HG03108 (cell line): Measurements from ENCODE around the gene L1CAM.
A peak's percentile ranks its signal among the peaks of the same experiment; 100 is the strongest.

Experiments
- ATAC-seq: cut with Tn5 transposase; IDR thresholded peaks from one replicate; pipeline ENCODE4 v1.9.1; 2021; ENCODE audit warnings: moderate library complexity; ENCODE audit not compliant: unreplicated experiment

L1CAM gene, protein sequence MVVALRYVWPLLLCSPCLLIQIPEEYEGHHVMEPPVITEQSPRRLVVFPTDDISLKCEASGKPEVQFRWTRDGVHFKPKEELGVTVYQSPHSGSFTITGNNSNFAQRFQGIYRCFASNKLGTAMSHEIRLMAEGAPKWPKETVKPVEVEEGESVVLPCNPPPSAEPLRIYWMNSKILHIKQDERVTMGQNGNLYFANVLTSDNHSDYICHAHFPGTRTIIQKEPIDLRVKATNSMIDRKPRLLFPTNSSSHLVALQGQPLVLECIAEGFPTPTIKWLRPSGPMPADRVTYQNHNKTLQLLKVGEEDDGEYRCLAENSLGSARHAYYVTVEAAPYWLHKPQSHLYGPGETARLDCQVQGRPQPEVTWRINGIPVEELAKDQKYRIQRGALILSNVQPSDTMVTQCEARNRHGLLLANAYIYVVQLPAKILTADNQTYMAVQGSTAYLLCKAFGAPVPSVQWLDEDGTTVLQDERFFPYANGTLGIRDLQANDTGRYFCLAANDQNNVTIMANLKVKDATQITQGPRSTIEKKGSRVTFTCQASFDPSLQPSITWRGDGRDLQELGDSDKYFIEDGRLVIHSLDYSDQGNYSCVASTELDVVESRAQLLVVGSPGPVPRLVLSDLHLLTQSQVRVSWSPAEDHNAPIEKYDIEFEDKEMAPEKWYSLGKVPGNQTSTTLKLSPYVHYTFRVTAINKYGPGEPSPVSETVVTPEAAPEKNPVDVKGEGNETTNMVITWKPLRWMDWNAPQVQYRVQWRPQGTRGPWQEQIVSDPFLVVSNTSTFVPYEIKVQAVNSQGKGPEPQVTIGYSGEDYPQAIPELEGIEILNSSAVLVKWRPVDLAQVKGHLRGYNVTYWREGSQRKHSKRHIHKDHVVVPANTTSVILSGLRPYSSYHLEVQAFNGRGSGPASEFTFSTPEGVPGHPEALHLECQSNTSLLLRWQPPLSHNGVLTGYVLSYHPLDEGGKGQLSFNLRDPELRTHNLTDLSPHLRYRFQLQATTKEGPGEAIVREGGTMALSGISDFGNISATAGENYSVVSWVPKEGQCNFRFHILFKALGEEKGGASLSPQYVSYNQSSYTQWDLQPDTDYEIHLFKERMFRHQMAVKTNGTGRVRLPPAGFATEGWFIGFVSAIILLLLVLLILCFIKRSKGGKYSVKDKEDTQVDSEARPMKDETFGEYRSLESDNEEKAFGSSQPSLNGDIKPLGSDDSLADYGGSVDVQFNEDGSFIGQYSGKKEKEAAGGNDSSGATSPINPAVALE

GRCh38 chrX:153885968-153886903 is at the start of gene L1CAM:
L1CAM (minus strand) TSS chrX:153886173; CDS start chrX:153875836, 10,337 bp downstream.
- ATAC-seq: no peak

DNA sequence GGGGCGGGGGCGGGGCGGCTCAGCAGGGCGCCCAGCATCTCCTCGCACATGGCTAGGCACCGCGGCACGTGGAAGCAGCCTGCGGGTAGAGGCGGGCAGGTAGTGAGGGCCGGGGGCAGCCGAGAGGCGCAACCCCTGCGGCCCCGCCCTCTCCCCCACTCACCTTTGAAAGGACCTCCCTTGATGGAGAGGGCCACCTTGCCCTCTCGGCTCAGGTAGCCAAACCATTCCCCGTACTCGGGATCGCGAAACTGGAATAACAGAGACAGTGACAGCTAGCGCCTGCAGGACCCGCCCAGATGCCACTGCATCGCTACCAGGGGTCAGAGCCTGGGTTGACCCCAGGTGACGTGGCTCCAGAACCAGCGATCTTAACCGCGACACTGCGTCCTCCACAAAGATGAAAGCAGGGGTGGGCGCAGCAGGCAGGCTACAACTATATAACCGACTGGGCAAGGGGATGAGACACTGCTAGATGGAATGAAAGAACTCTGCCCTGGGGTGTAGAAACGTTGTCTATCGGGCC is 49.4 kb upstream of the L1CAM start:
- no peak for ATAC-seq

DNA sequence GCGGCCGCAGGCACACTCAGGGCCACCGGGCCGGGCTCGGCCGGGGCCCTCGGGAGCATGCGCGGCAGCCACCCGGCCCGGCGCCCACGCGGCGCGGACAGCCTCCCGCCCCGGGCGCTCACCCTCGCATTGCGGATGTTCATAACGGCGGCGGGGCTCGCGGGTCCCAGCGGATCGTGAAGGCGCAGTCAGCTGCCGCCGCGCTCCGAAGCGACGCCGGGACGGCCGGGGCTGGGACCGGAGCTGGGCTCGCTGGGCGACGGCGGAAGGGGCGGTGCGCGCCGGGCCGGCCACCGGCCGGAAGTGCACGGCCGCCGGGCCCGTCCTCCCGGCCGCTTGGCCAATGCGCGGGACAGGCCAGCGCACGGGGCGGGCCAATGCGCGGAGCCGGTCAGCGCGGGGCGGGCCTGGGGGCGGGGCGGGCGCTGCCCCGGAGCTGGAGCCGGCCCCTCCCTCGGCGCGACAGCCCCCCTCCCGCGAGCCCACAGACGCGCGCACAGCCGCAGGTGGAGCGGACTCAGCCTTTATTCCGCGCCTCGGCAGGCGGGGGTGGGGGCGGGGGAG is 48.9 kb upstream of the L1CAM start, which contains the start of gene NAA10:
NAA10 (minus strand) TSS at position 276 of the 564 bp plus-strand sequence; CDS start at position 143, 133 bp downstream.
- ATAC-seq: peak; percentile 87

GRCh38 chrX:153934148-153934761 is 48.3 kb upstream of the L1CAM start:
- peak; percentile 2 for ATAC-seq

DNA sequence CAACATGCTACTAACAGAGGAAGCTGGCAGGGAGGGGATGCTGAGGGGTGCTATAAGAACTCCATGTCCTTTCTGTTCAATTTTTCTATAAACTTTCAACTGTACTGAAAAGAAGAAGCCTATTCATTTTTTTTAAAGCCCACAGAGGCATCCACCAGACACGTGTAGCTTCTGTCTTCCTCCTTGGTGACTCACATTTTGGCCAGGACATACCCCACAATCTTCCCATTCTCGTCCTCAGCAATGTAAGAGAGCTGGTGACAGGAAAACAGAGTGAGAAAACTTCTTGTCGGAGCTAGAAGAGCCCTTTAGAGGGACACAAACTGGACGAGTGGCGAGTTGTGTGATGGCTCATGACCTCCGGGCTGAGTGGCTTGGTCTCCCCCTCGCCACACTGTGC is 47.8 kb upstream of the L1CAM start:
- no peak for ATAC-seq

DNA sequence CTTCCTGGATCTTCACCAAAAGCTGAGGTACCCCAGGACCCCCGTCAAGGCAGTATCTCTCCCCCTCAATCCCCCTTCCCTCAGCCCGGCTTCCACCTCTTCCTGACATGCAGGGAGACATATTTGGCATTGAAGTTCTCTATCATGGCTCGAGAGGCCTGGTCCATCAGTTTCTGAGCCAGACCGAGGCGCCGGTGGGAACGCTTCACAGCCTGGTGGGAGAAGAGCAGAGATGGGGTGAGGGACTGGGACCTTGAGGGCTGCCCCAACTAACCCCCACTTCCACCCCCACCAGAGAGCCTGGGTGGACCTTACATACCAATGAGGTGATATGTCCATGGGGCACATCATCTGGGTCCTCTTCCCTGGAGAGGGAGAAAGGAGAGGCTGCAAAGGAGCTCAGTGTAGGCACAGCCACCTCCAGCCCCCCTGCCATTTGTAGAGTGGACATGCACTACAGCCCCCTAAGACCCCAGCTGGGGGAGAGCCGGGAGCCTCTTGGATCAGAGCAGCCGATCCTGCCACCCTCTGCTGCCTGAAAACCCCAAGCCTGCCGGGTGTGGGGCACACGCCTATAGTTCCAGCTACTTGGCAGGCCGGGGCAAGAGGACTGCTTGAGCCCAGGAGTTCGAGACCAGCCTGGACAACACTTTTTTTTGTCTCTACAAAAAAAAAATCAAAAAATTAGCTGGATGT is 46.4 kb upstream of the L1CAM start:
- ATAC-seq: no peak

- ATAC-seq: no peak
These were observed 45.8 kb upstream of the L1CAM start for GRCh38 chrX:153931748-153932147.

- no peak for ATAC-seq
These were observed 45.2 kb upstream of the L1CAM start for GRCh38 chrX:153931151-153931550.

- no peak for ATAC-seq
These were observed 44.3 kb upstream of the L1CAM start for GRCh38 chrX:153930011-153930910.

DNA sequence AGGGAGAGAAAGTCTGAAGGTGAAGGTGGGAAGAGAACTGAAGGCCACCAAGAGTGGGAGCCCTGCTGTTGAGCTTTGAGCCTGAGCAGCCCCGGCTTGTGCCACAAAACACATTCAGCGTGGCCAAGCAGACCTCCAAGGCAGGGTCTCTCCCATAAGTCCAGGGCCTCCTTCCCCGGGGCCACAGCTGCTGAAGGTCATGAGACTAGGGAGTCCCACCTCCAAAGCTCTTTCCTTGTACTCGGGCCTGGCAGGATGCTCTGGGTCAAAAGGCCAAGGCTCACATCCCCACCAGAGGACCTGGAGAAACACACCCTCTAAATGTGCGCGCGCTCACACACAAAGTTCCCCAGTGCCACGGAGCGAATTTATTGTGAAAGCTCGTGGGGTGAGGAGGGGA is 43.6 kb upstream of the L1CAM start:
- no peak for ATAC-seq

DNA sequence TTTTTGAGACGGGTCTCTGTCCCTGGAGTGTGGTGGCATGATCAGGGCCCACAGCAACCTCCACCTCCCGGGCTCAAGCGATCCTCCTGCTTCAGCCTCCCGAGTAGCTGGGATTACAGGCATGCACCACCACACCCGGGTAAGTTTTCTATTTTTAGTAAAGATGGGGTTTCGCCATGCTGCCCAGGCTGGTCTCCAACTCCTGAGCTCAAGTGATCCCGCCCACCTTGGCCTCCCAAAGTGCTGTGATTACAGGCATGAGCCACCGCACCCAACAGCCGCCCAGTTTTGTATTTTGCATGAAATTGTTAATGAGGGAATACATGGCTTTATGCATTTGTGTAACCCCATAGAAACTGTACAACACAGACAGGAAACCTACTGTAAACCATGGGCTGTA is 42.9 kb upstream of the L1CAM start:
- ATAC-seq: no peak

DNA sequence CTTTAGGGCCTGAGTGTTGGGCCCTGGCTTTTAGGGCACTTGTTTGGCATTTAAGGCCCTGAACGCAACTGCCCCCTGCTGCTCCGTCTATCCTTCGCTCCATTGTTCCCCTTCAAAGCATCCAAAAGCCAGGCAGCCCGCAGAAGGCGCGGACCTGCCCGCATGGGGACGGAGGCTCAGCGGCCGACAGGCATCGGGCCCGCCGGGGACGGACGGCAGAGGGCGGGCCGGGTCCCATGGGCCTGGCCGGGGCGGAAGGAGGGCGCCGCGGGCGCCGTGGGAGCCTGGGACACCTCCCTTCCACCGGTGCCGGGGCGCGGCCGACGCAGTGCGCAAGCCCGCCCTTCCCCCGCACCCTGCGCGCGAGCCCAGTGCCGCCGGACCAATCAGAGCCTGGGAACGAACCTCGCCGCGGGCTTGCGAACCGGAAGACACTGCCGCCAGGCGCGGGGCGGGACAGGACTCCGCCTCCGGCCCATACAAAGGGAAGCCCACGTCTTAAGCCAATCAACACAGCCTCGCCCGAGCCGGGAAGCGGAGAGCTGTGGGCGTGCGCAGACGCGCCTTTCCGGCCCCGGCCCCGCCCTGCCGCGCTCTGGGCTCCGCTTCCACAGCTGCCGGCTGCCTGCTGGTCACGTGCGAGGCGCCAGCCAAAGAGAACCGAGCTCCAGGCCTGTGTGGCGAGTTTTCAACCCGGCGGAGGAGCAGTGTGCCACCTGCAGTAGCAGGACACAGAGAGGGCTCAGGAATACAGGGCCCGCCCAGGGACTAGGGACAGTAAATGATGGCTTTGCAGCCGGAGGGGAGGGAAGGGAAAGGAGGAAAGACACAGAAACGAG is 42.2 kb upstream of the L1CAM start:
- ATAC-seq: peak; percentile 77

DNA sequence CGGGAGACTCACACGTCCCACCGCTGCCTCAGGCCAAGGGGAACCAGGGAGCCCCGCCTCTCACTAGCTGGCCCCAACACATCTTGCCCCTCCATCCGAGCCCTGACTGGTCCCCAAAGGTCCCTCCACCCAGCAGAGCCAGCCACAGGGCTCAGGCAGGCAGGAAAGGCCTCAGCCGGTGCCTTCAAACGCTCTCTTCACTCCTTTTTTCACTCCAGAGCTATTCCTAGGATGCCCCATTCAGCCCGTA is 41.6 kb upstream of the L1CAM start:
- no peak for ATAC-seq

GRCh38 chrX:153926858-153927671 is 41.1 kb upstream of the L1CAM start:
- ATAC-seq: peak; percentile 38

- no peak for ATAC-seq
These were observed 40.5 kb upstream of the L1CAM start for GRCh38 chrX:153926552-153926857.
